KBM-7 (cell line): ENCODE data around the gene FLT1.
A peak's percentile ranks its signal among the peaks of the same experiment; 100 is the strongest.

ENCODE experiments used
- DNase-seq: peaks from one replicate; pipeline ENCODE4 v3.0.0-alpha.2; 2015
- in situ Hi-C: fragments of 300-500 bp; cut with MboI; formaldehyde crosslinking; loops from 2 replicates; pipeline ENCODE4 v1.14.3; 2020; ENCODE audit warnings: low sequenced_read_pairs, low pct_unique_long_range_greater_than_20kb, mixed read lengths

The FLT1 gene

DNA sequence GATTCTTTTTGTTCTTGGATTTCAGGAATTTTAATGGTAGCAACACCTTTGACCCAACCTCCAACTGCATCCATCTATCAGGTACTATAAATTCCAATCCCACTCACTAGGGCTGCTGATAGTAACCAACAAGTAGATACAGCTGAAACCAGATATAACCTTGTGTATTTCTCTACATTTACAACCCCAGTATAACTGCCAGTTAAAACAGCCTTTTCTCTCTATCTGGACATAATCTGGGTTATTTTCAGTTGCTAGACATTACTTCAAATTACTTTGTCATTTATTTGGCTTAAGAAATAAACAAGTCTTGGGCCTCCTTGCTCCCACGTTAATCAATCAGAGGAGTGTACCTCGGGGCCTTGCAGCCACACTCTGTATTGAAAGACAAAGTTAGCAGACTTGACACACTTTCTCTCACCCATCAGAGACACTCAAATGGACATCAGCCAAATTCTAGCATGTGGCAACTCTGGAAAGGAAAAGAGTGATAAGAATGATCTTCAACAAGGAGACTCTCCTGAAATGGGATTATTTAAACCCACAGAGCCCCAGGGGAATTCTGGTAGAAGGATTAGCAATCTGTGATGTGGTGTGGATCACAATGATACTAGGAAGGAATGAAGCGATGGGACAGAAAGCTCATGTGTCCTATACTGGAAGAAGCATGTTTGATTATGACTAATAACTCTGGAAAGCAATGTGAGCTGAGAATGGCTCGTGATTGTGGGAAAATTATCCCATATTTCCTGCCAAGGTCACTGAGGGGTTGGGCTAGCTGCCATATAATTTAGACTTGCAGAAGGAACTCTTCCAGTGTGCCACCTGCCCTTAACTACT lies 157.5 kb downstream of the FLT1 start:
- in situ Hi-C loops: no loop called here
- no peak for DNase-seq

DNA sequence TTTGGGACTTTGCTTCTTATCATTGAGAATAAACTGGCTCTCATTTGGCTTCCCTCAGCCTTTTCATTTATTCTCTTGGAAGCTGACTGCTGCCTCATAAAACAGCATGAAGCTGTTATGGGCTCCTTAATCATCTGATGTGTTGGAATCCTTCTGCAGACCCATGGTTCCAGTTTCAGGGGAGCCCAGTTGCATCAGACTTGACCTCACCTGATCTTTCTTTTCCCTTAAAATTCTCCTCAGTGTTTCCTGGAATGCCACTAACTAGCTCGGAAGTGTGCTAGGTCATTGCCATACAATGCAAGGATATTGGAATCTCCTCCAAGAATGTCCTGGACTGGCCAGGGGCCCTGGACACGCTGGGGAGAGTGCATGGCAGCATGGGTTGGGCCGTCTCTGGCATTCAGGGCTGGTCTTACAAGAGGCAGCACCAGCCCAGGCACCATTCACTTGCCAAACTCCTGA lies 158.7 kb downstream of the FLT1 start:
- in situ Hi-C loops: no loop called here
- DNase-seq: no peak

DNA sequence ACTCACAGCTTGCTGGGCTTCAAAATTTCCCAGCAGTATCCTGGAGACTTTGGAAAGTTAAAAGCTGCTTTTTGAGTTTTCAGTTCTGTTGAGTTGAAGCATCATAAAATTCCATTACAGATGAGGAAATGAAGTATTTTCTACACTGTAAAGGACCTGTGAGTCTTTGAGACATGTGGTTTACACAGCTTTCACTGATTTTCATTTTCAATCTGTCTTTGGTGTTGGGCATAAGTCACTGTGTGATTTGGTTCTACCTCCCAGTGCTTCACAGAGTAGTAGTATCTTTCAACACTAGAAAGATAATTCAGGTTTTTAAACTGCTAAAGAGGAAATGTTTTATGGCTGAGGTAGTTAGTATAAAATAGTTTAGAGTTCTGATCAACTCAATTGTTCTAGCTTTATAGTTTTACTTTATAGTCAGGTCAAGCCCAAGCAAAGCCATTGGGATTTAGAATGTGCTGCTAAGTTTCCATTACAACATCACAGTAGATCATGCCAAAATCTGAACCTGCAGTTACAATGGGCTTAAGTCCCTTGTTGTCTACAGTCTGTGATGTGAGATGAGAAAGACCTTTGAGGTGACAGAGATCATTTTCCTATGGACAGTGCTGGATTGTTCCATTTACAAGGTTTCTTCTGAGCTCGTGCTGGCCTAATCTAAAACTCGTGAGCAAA lies 161.6 kb downstream of the FLT1 start:
- in situ Hi-C loops: no loop called here
- no peak for DNase-seq

DNA sequence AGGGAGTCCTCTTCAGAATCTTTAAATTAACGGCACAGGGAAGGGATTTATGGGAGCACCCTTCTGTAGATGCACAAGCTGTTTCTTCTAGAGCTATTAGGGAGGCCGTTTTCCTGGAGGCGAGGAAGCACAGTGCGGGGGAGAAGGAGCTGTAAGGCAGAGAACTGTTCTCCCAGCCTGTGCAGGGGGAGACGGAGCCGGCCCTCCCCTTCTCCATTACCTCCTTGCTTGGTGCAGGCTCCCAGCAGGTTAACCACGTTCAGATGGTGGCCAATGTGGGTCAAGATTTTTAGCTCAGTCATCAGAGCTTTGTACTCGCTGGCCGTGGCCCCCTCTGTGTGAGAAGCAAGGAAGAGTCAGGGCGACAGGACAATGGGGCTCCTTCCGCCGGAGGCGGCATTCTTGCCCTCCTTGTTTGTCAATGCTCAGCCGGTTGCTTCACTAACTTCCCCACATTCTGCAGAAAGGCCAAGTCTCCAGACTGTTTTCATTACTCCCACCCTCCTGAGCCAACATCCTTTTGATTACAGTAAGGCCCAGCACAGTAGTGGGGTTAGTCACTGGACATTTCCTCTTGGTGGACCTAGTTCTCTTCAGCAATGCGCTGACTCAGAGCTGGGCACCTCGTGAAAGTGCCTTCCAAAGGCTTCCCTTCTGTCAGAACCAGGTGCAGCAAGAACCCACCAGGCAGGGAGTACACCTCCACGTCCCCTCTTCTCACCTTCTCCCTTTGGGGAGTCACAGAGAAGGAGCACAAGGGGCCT lies 165.4 kb downstream of the FLT1 start:
- in situ Hi-C loops: loop anchor here (10.0 kb wide), 1 partner anchor 295 kb away; no protein-coding TSS in a partner anchor
- DNase-seq: no peak

DNA sequence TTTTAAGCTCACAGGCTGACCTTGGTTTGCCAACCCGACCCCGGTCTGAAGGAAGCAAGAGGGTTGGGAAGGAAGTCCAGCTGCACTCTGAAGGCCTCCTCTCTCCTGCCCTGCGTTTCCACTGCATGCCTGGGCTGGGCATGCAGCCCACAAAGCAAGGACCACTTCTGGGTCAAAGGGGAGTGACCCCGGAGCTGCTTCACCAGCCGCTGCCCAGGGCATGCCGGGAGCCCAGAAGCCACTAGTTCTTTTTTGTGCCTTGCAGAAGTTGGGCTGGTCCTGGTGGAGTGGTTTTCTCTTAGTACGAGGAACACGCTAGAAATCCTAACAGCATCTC lies 166.7 kb downstream of the FLT1 start:
- no peak for DNase-seq
- in situ Hi-C loops: loop anchor here (10.0 kb wide), 1 partner anchor 297 kb away; no protein-coding TSS in a partner anchor

DNA sequence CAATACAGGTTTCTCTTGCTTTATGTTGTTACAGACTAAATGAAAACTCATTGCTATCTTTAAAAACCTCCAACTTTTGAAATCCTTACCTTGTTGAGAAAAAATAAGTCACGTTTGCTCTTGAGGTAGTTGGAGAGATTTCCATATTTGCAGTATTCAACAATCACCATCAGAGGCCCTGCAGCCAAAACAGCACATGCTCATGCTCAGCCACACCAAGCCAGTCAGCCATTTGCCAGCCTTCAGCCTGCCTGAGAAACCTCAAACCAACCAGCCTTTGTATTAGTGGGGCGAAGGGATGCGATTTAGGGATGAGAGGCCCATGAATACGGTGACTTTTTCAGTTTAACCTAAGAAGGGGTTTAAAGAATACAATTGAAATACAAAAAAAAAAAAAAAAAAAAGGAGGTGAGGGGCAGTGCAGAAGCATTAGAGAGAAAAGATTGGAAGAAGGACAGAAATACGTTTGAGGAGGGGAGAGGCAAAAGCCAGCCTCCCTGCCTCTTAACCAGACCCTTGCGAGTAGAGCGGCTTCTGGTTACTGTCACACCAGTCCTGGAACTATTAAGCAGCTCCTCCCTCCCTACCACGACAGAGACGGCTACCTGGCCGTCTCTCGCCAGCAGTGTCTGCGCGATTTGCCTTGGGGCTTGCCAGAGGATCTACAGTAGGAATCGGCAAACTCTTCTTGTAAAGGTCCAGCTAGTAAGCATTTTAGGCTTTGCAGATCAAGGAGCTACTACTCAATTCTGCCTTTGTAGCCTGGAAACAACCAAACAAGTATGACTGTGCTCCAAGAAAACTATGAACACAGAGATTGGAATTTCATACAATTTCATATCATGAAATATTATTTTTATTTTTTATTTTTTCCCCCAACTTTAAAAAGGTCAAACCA lies 167.3 kb downstream of the FLT1 start:
- in situ Hi-C loops: loop anchor here (10.0 kb wide), 1 partner anchor 297 kb away; no protein-coding TSS in a partner anchor
- DNase-seq: no peak

DNA sequence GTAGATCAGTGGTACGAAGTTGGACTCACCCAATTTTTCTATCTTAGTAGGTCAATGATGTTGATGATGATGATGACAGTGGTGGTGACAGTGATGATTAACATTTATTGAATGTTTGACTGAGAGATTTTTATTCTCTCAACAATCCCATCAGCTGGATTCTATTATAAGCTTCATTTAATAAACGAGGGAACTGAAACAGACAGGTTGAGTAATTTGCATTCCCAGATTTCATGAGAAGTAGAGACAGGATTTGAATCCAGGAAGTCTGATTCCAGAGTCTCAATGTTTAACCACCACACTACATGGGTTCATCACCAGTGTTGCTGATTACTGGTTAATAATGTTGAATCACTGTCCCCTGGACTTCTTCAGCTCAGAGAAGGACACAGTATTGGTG lies 168.9 kb downstream of the FLT1 start:
- DNase-seq: no peak
- in situ Hi-C loops: loop anchor here (10.0 kb wide), 1 partner anchor 299 kb away; no protein-coding TSS in a partner anchor

DNA sequence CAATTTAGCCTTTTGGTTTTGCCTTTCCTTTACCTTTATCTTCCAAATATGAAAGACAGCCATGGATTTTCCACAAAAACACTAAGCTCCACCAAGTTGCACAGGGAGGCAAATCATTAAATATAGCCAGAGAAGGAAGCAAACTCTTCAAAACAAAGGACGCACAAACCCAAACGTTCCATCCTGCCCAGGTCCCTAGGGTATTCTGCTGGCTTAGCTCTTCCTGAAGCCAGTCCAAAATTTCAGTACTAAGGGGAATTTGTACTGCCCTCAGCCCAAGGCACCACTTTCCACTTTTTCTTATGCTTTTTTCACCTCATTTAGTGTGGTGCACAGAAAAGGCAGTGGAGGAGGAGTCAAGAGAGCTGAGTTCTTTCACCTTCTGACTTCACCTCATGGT lies 169.9 kb downstream of the FLT1 start:
- no peak for DNase-seq
- in situ Hi-C loops: loop anchor here (10.0 kb wide), 1 partner anchor 300 kb away; no protein-coding TSS in a partner anchor

DNA sequence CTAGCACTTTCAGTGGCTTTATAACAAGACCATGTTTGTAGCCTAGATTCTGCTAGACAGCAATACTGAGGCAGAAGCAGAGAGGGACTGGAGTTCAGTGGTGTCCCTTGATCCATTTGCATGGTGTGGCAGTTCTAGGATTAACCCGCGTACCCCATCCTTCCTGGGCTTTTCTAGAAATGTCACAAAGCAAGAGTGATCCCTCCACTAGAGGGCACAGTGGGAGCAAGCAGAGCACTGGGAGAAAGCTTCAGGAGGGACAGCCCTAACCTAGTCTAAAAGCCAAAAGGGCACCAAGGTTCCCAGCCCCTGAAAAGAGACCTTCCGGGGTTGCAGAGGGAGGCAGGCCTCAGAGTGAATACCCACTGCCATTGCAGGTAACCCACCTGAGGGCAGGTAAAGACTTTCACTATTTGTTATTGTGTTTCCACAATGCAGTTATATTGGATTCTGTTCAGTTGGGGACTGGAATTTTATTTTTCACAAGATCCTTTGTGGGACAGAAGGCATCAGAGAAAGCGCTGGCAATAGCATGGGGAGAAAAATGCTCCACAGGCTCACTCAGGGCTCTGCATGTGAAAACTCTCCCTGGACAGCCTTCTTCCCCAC lies 170.6 kb downstream of the FLT1 start:
- DNase-seq: peak; percentile 78
- in situ Hi-C loops: loop anchor here (10.0 kb wide), 1 partner anchor 301 kb away; no protein-coding TSS in a partner anchor

DNA sequence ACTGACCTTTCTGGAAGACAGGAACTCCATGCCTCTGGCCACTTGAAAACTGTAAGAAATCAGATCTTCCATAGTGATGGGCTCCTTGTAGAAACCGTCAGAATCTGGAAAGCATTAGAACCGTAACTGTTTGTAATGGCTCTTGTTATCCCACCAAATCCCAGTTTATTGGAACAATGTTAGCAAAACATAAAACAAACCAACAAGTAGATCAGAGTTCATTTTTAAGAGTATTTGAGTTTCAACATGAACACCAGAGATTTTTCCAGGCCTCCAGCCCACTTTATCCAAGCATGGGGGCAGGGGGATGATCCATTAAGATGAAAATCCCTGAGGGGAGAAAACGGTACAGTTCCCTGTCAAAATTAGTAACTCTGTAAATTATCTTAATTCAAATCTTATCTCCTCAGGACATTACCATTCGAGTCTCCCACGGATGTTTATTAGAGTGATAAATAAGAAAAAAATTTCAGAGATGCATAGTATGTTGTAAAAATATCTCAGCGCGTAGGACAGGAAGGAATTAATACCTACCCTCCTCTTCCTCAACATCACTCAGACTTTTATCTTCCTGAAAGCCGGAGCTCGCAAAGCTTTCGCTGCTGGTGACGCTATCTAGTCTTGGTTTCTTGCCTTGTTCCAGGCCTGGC lies 172.5 kb downstream of the FLT1 start:
- in situ Hi-C loops: loop anchor here (10.0 kb wide), 1 partner anchor 302 kb away; no protein-coding TSS in a partner anchor
- DNase-seq: no peak

DNA sequence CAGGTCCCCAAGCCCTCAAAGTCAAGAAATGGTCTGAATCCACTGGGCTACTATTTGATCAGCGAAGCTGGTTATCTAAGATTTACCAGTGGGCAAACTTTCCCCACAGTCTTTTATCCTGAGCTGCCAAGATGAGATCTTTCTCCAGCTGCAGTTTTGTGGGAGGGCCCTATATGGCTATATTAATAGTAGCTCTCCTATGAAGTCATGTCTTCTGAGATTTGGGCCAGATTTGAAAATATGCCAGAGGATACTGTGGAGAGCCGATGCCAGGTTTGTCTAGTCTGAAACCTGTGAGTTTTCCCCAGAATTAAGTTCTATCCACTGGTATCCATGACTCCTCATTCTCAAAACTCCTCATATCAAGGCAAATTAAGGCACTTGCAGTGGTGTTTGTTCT lies 173.2 kb downstream of the FLT1 start:
- DNase-seq: no peak
- in situ Hi-C loops: loop anchor here (10.0 kb wide), 1 partner anchor 303 kb away; no protein-coding TSS in a partner anchor

DNA sequence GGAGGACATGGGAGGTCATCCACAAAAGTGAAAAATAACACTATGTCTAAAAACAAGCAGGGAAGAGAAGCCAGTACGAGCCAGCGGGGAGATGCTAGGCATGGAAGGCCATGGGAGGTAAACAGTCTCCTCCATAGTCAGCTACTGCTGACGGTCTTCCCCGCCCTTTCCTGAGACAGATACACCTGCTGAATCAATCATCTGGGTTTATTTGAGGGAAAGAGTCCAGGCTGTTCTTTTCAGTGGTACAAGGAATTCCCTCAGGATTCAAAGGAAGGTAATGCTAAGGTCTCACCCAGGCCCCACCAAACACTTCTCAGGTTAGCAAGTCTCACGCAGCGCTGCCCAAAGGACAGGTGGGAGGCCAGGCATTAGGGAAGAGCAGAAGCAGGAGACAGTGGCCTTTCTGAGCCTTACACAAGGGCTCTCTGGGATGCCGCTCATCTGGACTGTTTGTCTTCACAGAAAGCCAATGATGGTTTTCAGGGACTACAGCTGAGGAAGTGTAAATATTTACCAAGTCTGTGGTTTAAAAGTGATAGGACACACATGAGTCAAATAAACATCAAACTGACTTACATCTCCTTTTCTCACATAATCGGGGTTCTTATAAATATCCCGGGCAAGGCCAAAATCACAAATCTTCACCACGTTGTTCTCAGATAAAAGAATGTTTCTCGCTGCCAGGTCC lies 173.9 kb downstream of the FLT1 start:
- no peak for DNase-seq
- in situ Hi-C loops: loop anchor here (10.0 kb wide), 1 partner anchor 304 kb away; no protein-coding TSS in a partner anchor

DNA sequence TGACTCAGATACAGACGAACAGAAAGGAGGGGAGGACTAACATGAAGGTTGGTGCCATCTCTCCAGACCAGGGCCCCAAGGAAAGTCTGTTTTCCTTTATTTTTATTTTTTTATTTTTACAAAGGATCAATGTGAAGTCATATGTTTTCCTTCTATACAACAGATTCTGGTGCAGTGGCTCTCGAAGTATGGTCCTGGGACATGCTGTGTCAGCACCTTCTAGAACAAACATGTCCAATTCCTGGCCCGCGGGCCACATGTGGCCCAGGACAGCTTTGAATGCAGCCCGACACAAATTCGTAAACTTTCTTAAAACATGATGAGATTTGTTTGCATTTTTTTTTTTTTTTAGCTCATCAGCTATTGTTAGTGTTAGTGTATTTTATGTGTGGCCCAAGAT lies 174.7 kb downstream of the FLT1 start:
- in situ Hi-C loops: loop anchor here (10.0 kb wide), 1 partner anchor 305 kb away; no protein-coding TSS in a partner anchor

DNA sequence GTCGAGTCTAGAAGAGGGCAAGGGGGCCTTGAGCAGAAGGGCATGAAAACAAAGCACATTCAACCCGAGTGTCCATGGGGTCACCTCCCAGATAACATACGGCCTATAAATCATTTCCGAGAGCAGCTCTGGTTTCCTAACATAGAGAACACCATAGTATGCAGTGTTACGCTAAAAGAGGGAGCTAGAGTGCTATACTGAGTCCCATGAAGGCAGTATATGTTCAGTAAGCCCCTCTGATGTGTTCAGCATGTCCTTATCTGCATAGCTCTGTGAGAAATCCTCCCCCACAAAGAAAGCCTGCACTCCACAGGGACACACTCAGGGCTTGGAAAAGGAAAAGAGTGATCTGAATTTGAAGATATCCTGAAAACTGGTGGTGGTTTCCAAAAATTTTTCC lies 175.4 kb downstream of the FLT1 start:
- no peak for DNase-seq
- in situ Hi-C loops: no loop called here

More for the DNA sequence above, 174.7 kb downstream of the FLT1 start:
- DNase-seq: no peak

DNA sequence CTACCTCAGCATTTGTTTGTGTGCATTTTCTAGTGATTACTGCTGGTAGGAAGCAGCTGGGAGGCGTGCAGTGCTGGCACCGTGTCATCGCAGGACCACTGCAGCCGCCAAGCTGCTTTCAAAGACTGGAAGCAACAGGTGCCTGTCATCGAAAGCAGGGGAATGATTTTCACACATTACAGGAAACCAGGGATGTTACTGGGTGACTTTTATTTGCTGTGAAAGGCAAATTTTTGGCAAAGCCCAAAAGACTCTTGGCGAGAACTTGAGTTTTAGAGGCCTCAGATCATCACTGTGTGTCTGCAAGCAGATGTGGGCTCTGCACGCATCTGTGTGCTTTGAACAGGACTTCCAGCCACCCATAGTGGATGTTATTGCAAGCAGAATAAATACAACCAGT lies 176.4 kb downstream of the FLT1 start:
- no peak for DNase-seq
- in situ Hi-C loops: no loop called here

DNA sequence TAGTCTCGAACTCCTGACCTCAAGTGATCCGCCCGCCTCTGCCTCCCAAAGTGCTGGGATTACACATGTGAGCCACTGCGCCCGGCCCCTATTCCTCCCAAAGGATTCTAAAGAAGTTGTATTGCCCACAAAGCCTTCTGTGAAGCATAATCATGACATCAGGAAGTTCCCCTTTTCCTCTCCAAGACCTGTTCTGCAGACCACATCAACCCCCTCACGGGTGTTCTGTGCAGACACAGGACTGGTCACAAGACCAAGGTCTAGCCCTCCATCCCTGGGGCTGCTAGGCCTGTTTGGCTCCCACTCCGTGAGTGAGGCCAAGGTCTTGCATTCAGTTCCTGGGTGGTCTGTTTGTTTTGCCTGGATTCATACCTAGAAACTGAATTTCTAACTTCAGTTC lies 178.1 kb downstream of the FLT1 start:
- in situ Hi-C loops: no loop called here
- peak; percentile 67 for DNase-seq

DNA sequence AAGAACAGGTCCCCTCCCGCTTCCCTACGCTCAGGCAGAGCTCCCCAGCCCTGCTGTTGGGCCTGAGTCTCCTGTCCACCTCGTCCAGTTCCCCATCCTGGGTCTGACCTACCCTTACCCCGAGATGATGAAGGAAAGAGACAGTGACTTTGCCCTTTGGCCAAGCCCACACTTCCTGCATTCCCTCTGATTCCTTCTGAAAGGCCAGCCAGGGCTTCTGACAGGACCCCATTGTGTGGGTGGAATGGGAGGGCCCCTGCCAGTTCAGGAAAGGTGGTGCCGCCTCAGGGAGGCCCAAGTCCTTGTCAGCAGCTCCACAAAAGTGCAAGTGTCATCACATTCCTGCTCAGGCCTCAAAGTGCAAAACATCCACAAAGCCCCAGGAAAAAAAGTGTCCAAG lies 178.8 kb downstream of the FLT1 start:
- DNase-seq: no peak
- in situ Hi-C loops: no loop called here
